ENCODE measurements around the gene LAPTM5.

LAPTM5 gene

GRCh38 chr1:30733493-30733892 lies 24.1 kb downstream of the LAPTM5 start:
- no peak for TF ChIP-seq CTCF (IDR thresholded peaks at IDR 0.05)

GRCh38 chr1:30732277-30732996 lies 25.1 kb downstream of the LAPTM5 start:
- TF ChIP-seq CTCF (IDR thresholded peaks at IDR 0.05), result no peak

- TF ChIP-seq CTCF (IDR thresholded peaks at IDR 0.05), result no peak
These were observed 25.7 kb downstream of the LAPTM5 start for GRCh38 chr1:30731806-30732276.

- TF ChIP-seq CTCF (IDR thresholded peaks at IDR 0.05), result no peak
These were observed 26.3 kb downstream of the LAPTM5 start for GRCh38 chr1:30731109-30731805.

GRCh38 chr1:30730346-30731108 lies 27.0 kb downstream of the LAPTM5 start:
- no peak for TF ChIP-seq CTCF (IDR thresholded peaks at IDR 0.05)

GRCh38 chr1:30729901-30730300 lies 27.7 kb downstream of the LAPTM5 start:
- no peak for TF ChIP-seq CTCF (IDR thresholded peaks at IDR 0.05)

- no peak for TF ChIP-seq CTCF (IDR thresholded peaks at IDR 0.05)
These were observed 28.5 kb downstream of the LAPTM5 start for GRCh38 chr1:30728832-30729638.

Data from LNCAP (cell line).